Measurements from ENCODE around the gene ODAD3.
A peak's percentile ranks its signal among the peaks of the same experiment; 100 is the strongest.

The ODAD3 gene

GRCh38 chr19:11377237-11377636 lies 57.7 kb downstream of the ODAD3 start:
- no peak for DNase-seq (ENCODE audit: low read depth in 3 of 3)

GRCh38 chr19:11375143-11375948 lies 59.6 kb downstream of the ODAD3 start:
- peak; percentile 25 to 64 (median 38) for DNase-seq (ENCODE audit: low read depth in 3 of 3)

GRCh38 chr19:11374433-11375142 lies 60.3 kb downstream of the ODAD3 start, which contains the start of gene SWSAP1:
Gene SWSAP1, plus strand, starts transcription at chr19:11374666. Its CDS starts 15 bp downstream, at chr19:11374681.
- DNase-seq (ENCODE audit: low read depth in 3 of 3) = peak; percentile 87 to 96 (median 95)

GRCh38 chr19:11373885-11374432 lies 61.0 kb downstream of the ODAD3 start:
- DNase-seq (ENCODE audit: low read depth in 3 of 3) = no peak

GRCh38 chr19:11373166-11373884 lies 61.6 kb downstream of the ODAD3 start:
- DNase-seq (ENCODE audit: low read depth in 3 of 3) = no peak

- no peak for DNase-seq (ENCODE audit: low read depth in 3 of 3)
Measured at GRCh38 chr19:11370744-11371143, 64.2 kb downstream of the ODAD3 start.

Measured in stimulated activated CD4-positive, alpha-beta T cell treated with anti-CD3 and anti-CD28 coated beads, TNF-alpha, amount 100 ng/mL, for 24 hours (primary cell).